Fibroblast of gingiva (primary cell): ENCODE measurements around the gene GRM1.

Experiments used
- DNase-seq: peaks from one replicate; pipeline ENCODE4 v3.0.0-alpha.2; 2011; ENCODE audit warnings: low read depth

GRM1 gene

DNA sequence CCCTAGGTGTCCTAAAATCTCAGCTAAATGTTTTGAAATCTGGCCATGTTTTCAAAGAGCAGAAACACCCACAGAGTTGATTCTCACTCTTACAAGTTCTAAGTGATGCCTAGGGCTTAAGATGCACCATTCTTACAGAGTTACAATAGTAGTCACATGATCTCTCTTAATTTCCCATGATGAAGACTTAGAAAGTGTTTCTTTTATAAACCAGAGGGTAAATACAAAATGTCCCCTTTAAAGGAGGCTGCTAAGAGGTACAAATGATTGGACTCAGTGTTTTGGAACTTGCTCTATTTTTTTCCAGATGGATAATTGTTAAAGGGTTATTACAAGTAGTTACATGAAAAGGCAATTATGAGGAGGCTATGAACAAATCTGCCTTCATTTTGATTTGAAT, 244.6 kb downstream of the GRM1 start:
- DNase-seq: no peak

DNA sequence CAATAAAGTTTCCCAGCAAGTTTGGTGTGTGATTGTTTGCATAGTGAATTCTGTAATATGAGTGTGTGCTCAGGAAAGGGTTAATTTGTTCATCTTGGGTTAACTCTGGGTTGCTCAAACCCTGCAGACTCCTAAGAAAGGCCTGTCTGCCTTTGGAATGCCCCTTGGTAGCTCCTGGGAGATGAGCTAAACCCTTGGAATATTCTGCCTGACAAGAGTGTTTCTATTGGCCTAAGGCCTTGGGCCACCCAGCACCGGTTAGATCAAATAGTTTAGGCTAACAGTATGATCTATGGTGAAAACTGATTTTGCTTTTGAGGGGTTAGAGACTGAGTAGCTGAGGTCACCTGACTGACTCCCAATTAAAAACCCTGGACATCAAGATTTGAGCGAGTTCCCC, 248.3 kb downstream of the GRM1 start:
- no peak for DNase-seq

DNA sequence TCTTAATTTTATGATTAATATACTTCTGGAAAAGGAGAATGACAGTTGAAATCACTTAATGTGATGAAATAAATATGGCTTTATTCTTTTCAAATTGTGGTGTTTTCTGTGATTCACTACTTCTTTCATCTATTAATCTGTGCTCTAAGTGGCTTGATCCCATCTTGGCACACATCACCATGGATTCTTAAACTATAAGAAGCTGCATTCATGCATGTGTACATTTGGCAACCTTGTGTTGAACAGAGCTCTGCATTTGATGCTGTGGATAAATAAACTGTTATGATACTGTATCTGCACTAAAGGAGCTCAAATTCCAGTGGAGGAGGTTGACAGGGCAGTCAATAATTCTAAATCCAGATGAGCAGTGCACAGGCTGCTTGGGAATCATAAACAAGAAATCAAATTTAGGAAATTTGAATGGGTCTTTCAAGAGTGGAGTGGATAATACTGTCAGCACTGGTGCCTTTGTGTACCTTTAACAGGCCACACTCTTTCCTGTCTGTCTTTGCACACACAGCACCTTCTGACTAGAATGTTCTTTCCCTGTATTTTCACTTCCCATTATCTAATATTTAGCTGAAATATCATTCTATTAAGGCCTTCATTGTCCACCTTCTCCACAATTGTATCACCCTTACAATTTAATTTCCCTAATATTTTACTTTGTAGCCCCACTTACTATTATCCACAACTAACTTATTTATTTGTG, 252.9 kb downstream of the GRM1 start:
- DNase-seq: no peak

DNA sequence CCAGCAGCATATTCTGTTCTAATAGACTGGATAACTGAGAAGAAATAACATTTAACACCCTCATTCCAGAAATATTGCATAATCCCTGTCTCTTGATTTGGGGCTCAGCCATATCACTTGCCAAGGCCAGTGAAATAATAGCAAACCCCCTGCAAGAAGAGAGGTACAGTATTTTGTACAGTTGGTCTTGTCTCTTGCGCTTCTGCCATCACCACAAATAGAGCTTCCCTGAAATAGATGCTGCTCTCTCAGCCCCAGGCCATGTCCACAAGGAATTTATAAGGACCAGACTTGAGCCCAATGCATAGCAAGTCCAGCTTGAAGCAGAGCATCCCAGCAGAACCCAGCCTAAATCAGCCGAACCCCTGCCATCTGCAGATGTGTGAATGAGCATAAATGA, 254.0 kb downstream of the GRM1 start:
- DNase-seq: no peak

DNA sequence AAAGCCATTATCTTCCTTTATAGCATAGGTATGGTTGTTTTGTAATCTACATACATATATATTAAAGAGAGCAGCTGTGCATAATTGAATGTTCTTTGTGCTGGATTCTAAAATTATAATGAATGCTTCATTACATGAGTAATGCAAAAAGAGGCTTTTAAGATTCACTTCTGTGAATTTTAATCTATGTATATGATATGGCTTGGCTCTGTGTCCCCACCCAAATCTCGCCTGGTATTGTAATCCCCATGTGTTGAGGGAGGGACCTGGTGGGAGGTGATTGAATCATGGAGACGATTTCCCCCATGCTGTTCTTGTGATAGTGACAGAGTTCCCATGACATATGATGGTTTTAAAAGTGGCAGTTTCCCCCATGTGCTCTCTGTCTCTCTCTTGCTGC, 255.4 kb downstream of the GRM1 start:
- no peak for DNase-seq

DNA sequence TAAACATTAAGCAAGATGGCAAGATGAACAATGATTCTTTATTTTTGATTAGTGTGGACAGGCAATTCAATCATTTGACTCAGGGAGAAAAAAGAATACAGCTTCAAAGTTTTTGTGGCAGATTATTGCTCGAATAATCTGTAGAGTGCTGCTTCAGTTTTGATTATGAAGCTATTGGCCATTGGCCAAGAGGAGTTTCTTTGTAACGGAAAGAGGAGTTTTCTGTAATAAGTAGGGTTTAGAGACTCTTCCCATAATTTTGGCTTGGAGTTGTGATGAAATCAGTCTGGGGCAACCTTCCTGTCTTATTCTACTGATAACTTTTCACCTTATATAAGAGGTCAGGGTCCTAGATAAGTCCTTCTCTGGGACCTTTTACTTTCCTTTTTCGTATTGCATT, 258.1 kb downstream of the GRM1 start:
- DNase-seq: no peak

DNA sequence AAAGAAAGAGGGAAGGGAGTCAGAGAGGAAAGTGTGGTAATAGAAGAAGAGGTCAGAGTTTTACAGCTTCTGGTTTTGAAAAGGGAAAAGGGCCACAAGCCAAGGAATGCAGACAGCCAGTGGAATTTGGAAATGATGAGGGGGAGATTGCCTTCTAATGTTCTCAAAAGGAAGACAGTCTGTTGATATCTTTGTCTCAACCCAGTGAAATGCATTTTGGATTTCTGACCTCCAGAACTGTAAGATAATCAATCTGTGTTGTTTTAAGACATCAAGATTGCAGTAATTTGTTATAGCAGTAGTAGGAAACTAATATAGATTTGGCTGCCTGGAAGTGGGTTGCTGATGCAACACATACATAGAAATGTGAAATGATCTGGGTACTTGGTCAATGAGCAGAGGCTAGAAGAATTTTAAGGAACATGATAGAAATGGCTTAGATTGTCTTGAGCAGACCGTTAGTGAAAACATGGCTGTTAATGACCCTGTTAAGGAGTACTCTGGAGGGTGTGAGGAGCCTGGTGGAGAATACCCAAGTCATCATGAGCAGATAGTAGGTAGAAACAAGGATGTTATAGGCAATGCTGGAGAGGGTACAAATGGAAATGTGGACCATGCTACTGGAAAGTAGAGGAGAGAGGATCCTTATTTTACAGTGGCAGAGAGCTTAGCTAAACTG, 259.0 kb downstream of the GRM1 start:
- DNase-seq: peak; percentile 65

DNA sequence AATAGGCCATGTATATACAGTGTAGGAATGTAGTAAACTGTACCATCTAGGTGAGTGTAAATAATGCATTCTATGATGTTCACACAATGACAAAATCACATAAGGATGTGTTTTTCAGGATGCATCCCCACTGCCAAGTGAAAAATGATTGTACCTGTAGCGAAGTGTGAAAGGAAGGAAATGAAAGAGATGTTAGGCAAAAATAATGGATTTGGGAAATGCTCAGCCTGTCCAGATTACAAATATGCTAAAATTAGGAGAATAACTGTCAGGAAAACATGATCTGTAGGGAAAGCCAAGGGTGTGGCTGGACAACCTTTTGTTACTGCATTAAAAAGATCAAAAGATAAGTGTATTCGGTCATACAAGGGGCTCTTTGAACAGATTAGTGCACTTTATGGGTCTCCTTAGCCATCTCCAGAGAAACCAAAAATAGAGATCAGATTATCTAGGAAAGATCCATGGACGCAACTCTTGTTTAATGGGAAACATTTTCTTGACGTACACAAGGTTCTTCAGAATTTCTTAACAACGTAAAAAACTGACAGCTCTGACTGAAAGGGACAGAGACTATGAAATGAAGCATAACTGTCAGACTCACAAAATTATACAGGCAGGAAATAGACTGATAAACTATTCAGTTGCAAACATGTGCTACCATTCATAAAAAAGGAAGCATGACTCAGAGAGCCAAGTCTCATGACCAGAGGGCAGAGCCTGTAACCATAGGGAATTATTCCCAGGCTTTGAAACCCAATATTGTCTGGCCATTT, 261.1 kb downstream of the GRM1 start:
- peak; percentile 86 for DNase-seq

DNA sequence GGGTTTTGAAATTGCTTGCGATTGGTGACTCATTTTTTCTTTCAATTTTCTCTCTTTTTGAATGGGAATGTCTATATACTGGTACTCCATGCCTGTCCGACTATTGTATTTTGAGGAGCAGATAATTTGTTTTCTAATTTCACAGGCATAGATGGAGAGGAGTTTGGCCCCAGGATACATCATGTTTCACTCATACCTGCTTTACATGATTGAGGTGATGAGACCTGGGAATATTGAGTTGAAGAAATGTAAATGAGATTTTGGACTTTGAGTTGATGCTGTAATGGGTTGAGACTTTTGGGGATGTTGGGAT, 261.7 kb downstream of the GRM1 start:
- no peak for DNase-seq

DNA sequence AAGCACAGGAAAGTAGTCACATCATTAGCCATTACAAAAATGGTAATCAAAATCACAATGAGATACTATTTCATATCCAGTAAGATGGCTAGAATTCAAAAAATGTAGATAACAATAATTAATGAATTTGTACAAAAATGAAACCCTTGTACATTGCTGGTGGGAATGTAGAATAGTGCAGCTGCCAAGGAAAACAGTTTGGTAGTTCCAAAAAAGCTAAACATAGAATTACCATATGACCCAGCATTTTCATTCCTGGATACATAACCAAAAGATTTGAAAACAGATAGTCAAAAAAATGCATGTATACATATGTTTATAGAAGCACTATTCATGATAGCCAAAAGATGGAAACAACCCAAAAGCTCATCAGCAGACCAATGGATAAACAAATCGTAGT, 263.6 kb downstream of the GRM1 start:
- DNase-seq: no peak

DNA sequence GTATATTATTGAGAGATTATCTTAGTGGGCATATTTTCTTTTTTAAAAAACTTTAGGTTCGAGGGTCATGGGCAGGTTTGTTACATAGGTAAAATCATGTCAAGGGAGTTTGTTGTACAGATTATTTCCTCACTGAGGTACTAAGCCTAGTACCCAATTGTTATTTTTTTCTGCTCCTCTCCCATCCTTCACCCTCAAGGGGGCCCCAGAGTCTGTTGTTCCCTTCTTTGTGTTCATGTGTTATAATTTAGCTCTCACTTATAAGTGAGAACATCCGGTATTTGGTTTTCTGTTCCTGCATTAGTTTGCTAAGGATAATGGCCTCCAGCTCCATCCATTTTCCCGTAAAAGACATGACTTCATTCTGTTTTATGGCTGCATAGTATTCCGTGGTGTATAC, 266.8 kb downstream of the GRM1 start:
- no peak for DNase-seq

DNA sequence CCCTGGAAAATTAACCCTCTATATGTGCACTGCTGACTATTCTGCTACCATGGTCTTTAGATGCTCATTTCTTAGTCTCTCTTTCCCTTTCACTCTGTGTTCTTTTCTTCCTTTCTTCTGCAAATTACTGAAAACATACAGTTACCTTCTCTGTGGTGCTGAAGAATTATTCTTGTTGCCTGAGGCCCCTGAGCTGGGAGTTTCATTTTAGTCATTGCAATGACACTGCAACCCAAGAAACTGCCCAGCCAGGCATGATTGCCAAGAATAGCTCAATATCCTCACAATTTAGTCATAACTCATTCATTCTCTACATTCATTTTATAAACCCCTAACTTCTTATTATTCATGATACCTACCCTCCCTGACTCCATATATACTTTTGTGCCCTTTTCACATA, 269.0 kb downstream of the GRM1 start:
- DNase-seq: no peak

DNA sequence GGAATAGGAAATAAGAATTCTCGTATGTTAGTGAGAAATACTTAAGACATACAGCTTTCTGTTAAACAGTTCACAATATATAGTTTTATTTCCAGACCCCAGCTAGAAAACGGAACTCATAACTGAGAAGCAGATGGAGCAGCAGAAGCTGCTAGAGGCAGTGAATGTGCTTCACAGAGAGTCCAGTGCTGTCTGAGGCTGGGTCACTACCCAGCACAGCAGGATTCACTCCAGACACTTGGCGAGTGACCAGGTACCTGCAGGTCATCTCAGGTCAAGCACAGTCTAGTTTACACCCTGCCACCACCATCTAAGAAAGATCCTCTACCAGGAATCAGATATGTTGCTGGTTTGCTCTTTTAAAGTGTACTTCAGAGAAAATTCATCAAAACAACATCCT, 271.7 kb downstream of the GRM1 start:
- DNase-seq: no peak

DNA sequence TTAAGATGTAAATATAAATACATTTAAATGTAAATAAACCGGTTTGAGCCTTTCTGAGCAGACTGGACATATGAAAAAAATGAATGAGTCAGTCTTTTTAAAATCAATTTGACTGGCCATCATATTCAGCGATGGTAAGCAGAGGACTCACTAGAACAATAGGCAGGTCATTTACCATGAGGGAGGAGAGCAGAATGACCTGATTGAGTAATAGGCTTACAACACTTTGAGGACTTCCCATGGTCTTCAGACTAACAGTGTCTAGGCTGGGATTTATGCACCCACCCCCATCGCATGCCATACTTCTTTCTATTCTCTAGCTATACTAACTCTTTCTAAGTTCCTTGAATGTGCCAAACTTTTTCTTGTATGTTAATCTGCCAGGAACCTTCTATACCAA, 272.9 kb downstream of the GRM1 start:
- no peak for DNase-seq

DNA sequence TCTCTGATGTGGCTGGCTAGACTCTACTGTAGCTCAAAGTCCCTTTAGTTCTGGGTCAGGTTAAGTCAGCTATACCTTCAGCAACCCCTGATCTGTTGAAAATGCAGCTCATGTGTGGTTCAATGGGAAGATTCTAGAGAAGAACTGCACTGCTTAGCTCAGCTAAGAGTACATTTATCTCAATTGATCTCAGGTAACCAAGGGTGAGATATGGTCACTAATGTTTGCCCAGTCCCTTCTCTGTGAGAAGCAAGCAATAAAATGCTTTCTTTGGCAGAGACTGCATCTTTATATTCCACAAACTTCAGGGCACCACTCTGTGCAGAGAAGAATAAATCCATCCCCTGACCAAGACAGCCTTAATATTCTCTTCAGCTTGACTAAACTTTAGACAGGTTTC, 274.1 kb downstream of the GRM1 start:
- DNase-seq: no peak

DNA sequence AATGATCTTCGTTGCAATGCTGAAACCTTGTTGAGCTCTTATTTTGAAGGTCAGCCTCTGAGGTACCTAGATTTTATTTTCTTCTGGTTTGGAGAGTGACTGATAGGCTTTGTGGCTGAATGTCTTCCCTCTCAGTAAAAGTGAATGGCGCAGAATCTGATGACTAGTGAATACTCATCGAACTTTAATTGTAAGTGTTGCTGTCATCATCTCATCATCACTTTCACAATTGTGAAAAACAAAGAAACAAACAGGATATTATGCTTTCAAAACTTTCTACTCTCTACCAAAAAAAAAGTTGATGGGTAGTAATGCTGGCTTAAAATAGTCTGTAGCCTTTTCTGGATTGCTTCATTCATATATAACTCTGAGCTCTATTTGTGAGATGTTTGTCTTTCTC, 275.3 kb downstream of the GRM1 start:
- no peak for DNase-seq

DNA sequence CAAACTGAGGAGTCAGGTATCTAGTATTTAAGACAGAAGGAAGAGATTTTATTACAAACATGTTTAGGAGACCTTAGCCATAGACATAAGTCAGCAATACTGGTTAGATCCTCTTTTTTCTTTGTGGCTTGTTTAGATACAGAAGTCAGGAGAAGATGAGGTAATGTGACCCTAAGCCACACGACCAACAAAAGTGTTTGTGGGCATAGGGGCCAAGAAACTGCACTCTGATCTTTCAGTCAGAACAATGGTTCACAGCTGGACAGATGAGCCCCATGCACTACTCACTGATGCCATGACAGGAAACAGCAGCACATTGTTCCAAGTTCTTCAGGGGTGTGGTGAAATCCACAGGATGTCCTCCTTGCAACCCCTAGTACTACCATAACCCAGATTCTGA, 276.2 kb downstream of the GRM1 start:
- no peak for DNase-seq

DNA sequence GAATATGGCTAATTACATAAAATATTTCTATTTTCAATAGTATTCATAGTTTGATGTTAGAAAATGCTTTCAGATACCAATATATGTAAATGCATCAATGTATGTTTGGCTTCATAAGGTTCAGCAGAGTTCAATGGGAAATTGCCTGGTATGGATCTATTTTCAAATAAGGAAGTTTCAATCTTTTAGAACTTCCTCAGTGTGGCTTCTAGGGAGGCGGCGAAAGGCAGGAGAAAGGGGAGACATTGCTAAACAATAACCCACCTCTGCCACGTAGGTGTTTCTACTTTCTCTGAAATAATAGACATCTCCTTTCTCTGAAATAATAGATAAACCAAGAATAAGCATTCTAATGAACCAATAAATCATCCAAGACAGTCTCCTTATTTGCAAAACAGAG, 277.1 kb downstream of the GRM1 start:
- no peak for DNase-seq

DNA sequence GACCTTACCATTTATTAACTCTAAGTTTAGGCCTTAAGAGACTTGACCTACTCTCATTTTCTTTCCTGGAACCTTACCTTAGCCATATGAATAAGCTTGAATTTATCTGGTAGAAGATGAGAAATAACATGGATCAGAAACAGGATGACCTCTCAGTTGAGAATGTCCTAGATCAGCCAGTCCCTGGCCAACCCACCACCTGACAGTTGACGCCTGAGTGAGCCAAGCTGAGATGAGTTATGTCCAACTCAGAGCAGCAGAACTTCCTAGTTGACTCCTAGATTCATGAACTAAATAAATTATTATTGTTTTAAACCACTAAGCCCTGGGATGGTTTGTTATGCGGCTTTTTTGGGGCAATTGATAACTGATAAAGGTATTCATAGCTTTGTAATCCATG, 281.8 kb downstream of the GRM1 start:
- DNase-seq: no peak

DNA sequence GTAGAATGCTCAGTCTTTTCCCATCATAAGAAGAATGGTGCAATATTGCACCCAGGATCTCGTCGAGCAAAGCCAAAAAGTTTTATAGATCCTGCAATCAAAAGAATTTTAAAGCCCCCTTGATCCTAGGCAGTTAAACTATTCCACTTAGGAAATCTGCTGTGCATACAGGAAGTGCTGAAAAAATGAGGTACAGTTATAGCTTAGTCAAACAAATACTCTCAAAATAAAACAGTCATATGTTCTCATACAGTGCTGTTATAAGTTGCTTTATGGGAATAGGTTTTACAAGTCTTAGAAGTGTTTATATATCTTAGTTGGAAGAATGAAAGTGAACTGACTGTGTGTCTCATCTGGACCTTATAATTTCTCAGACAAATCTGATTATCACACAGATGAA, 282.2 kb downstream of the GRM1 start:
- no peak for DNase-seq

DNA sequence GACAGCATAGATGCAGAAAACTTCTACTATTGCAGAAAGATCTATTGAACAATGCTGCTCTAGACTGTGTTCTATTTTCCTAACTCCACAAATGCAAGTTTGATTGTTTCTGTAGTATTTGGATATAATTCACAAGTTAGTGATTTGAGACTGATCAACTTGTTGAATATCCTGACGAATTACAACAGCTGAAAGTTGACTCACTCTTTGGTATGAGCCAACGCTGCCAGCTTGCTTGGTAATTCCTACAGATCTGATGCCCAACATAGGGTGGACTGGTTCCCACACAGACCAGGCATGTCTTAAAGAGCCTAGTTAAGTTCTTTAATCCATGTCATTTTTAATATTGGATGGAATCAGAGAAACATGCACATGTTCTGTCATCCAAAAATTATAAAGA, 283.7 kb downstream of the GRM1 start:
- peak; percentile 72 for DNase-seq

DNA sequence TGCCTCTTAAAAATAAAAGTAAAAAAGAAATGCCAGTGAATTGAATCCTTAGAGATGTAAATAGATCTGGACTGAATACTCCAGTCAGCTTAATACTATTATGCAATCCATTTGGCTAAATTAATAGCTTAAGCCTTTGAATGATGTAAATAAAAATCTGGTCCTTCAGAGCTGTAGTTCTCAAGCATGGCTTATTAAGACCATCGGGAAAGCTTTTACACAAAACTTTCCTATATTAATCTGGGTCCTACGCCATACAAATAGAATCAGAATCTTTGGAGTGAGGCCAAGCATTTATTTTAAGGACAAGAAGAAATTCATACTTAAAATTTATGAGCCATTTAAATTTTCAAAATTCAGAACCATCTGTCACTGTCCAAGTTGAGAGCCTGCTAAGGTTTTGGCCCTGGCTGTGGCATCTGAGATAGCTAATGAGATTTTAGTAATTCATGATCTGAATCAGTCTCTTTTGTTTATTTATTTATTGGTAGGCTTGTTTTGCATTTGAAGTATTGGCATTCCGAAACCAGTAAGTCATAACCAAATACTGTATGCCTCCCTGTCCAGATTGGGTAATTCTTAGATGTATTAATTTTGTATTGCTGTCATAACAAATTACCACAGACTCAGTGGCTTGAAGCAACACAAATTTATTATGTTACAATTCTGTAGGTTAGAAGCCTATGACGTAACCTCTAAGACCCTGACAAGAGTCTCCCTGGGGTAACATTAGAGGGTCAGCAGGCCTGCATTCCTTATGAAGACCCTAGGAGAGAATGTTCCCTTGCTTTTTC, 286.7 kb downstream of the GRM1 start:
- peak; percentile 79 for DNase-seq

DNA sequence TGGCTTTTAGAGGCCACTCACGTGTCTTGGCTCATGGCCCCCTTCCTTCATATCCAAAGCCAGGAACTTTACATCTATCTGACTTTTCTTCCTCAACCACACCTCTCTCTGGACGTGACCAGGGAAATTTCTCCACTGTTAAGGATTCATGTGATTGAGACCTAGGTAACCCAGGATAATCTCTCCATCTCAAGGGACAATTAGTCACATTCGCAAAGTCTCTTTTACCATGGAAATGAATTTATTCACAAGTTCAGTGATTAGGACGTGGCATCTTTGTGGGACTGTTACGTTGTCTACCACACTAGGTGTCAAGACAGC, 287.3 kb downstream of the GRM1 start:
- no peak for DNase-seq
